PFSK-1 (cell line): ENCODE results near the gene CDK5R2.

Source experiments
- FOXP2 ChIP-seq: optimal IDR thresholded peaks from 2 replicates; pipeline ENCODE3; 2011; ENCODE audit warnings: borderline replicate concordance, control low read depth, inconsistent platforms; ENCODE audit not compliant: insufficient read depth; ENCODE audit errors: extremely low read length, extremely low read depth
- POLR2AphosphoS5 ChIP-seq: IDR thresholded peaks from 2 replicates; pipeline ENCODE4 v1.6.1; 2012; ENCODE audit warnings: low read depth, mild to moderate bottlenecking, control low read depth, low read length, moderate library complexity
- SIN3A ChIP-seq: IDR thresholded peaks from 2 replicates; pipeline ENCODE4 v1.6.1; 2012; ENCODE audit warnings: mild to moderate bottlenecking, low read length, moderate library complexity, borderline replicate concordance; ENCODE audit not compliant: insufficient read depth
- TAF1 ChIP-seq: IDR thresholded peaks from 2 replicates; pipeline ENCODE4 v1.6.1; 2012; ENCODE audit warnings: low read length, control low read depth, borderline replicate concordance; ENCODE audit not compliant: insufficient read depth
- TF ChIP-seq, protein P1 (sequence below), 2 experiments: IDR thresholded peaks; 2 replicates each; pipeline versions ENCODE4 v1.6.1 to v1.8.0; 2011 to 2012; ENCODE audit warnings: low read depth in 2 of 2, low read length in 2 of 2, control low read depth in 1 of 2, inconsistent platforms in 1 of 2, mild to moderate bottlenecking in 1 of 2, moderate library complexity in 1 of 2; ENCODE audit not compliant: insufficient read depth in 1 of 2

The CDK5R2 gene

GRCh38 chr2:218984239-218985020 is 25.0 kb downstream of the CDK5R2 start:
- no peak for TF ChIP-seq POLR2AphosphoS5
- TF ChIP-seq SIN3A: no peak
- no peak for TF ChIP-seq TAF1
- no peak for TF ChIP-seq FOXP2
- TF ChIP-seq, protein P1, sequence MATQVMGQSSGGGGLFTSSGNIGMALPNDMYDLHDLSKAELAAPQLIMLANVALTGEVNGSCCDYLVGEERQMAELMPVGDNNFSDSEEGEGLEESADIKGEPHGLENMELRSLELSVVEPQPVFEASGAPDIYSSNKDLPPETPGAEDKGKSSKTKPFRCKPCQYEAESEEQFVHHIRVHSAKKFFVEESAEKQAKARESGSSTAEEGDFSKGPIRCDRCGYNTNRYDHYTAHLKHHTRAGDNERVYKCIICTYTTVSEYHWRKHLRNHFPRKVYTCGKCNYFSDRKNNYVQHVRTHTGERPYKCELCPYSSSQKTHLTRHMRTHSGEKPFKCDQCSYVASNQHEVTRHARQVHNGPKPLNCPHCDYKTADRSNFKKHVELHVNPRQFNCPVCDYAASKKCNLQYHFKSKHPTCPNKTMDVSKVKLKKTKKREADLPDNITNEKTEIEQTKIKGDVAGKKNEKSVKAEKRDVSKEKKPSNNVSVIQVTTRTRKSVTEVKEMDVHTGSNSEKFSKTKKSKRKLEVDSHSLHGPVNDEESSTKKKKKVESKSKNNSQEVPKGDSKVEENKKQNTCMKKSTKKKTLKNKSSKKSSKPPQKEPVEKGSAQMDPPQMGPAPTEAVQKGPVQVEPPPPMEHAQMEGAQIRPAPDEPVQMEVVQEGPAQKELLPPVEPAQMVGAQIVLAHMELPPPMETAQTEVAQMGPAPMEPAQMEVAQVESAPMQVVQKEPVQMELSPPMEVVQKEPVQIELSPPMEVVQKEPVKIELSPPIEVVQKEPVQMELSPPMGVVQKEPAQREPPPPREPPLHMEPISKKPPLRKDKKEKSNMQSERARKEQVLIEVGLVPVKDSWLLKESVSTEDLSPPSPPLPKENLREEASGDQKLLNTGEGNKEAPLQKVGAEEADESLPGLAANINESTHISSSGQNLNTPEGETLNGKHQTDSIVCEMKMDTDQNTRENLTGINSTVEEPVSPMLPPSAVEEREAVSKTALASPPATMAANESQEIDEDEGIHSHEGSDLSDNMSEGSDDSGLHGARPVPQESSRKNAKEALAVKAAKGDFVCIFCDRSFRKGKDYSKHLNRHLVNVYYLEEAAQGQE (IDR thresholded peaks at IDR 0.05; ENCODE audit: insufficient read depth in 1 of 2, low read depth in 2 of 2, low read length in 2 of 2): no peak

DNA sequence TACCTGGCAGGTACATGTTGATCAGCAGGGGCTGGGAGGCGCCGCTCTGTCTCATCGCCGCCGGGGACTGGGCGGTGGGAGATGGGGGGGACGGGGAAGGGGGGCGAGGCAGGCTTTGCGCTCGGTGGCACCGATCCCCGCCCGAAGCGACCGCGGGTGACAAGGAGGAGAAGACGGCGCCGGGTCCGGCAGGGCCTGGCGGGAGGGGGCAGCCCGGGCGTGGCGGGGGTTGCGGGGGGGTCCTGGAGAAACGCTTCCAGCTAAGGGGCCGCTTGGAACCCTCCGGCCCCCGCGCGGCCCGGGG is 25.5 kb downstream of the CDK5R2 start, which contains the start of gene FEV:
Gene FEV (minus strand): TSS at position 164 of the 304 bp plus-strand sequence. CDS start 109 bp downstream, at position 55.
- TF ChIP-seq TAF1: no peak
- no peak for TF ChIP-seq POLR2AphosphoS5
- TF ChIP-seq, protein P1 (IDR thresholded peaks at IDR 0.05; ENCODE audit: insufficient read depth in 1 of 2, low read depth in 2 of 2, low read length in 2 of 2): no peak
- TF ChIP-seq FOXP2: no peak
- no peak for TF ChIP-seq SIN3A

- TF ChIP-seq SIN3A: no peak
- TF ChIP-seq POLR2AphosphoS5: no peak
- TF ChIP-seq FOXP2: no peak
- no peak for TF ChIP-seq TAF1
- TF ChIP-seq, protein P1 (IDR thresholded peaks at IDR 0.05; ENCODE audit: insufficient read depth in 1 of 2, low read depth in 2 of 2, low read length in 2 of 2): no peak
Observed at GRCh38 chr2:218985325-218986091, 26.0 kb downstream of the CDK5R2 start.

GRCh38 chr2:218986148-218986761 is 26.8 kb downstream of the CDK5R2 start:
- TF ChIP-seq SIN3A: no peak
- TF ChIP-seq, protein P1 (IDR thresholded peaks at IDR 0.05; ENCODE audit: insufficient read depth in 1 of 2, low read depth in 2 of 2, low read length in 2 of 2): no peak
- no peak for TF ChIP-seq POLR2AphosphoS5
- TF ChIP-seq TAF1: no peak
